ENCODE results near the gene PHKA2.
"Not testable (repeated sequence)": the region's sequence is repeated elsewhere in the genome, so short reads cannot be mapped to it uniquely, and the experiment has no call there.

The PHKA2 gene

GRCh38 chrX:18871970-18872369 is 111.9 kb downstream of the PHKA2 start:
- TF ChIP-seq CTCF (IDR thresholded peaks at IDR 0.05; ENCODE audit: low read depth, low read length): no peak
- H3K4me3 ChIP-seq (ENCODE audit: low read depth, low read length): no peak overlapping the region

- no peak overlapping the region for H3K4me3 ChIP-seq (ENCODE audit: low read depth, low read length)
- TF ChIP-seq CTCF (IDR thresholded peaks at IDR 0.05; ENCODE audit: low read depth, low read length): no peak
Observed at GRCh38 chrX:18871161-18871890, 112.6 kb downstream of the PHKA2 start.

GRCh38 chrX:18864390-18864920 is 119.5 kb downstream of the PHKA2 start:
- H3K4me3 ChIP-seq (ENCODE audit: low read depth, low read length): no peak overlapping the region
- TF ChIP-seq CTCF (IDR thresholded peaks at IDR 0.05; ENCODE audit: low read depth, low read length): no peak

- TF ChIP-seq CTCF (IDR thresholded peaks at IDR 0.05; ENCODE audit: low read depth, low read length): no peak
- no peak overlapping the region for H3K4me3 ChIP-seq (ENCODE audit: low read depth, low read length)
Observed at GRCh38 chrX:18861511-18861910, 122.4 kb downstream of the PHKA2 start.

GRCh38 chrX:18856645-18856997 is 127.3 kb downstream of the PHKA2 start:
- H3K4me3 ChIP-seq (ENCODE audit: low read depth, low read length): no peak overlapping the region
- no peak for TF ChIP-seq CTCF (IDR thresholded peaks at IDR 0.05; ENCODE audit: low read depth, low read length)

GRCh38 chrX:18855919-18856644 is 127.8 kb downstream of the PHKA2 start:
- TF ChIP-seq CTCF (IDR thresholded peaks at IDR 0.05; ENCODE audit: low read depth, low read length): no peak
- no peak overlapping the region for H3K4me3 ChIP-seq (ENCODE audit: low read depth, low read length)

GRCh38 chrX:18847901-18848300 is 136.0 kb downstream of the PHKA2 start:
- H3K4me3 ChIP-seq (ENCODE audit: low read depth, low read length): not testable (repeated sequence)

Measured in WI38 (cell line).